ENCODE measurements around the gene MRGPRX4. TPM values are rescaled to one million over a fixed set of nuclear protein-coding genes. Genes with fewer than 3 reads are reported as not detected.

The MRGPRX4 gene
- not detected in 5 replicates for total RNA-seq (2022; extraction: Qiagen RNA extraction; ENCODE audit: low read depth)

DNA sequence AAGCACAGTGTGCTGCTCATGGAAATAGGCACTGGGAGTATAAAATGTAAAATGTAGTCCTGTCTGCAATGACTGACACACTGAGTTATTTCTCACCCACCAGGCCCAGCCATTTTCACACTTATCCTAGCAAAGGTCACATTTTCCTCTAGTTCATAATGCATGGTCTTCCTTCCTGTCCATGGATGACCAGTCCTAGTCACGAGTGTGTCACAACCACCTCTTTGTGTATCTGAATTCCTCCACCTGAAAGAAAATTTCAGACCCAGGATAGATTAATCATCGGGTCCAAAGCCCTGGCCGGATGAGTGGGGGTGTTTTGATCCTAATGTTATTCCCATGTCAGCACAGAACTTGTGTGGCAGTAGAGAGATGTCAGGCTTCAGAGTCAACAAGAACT is at the start of gene MRGPRX4:
Gene MRGPRX4 (plus strand): TSS at position 172 of the 400 bp plus-strand sequence. CDS start 420 bp downstream, outside the sequence.

DNA sequence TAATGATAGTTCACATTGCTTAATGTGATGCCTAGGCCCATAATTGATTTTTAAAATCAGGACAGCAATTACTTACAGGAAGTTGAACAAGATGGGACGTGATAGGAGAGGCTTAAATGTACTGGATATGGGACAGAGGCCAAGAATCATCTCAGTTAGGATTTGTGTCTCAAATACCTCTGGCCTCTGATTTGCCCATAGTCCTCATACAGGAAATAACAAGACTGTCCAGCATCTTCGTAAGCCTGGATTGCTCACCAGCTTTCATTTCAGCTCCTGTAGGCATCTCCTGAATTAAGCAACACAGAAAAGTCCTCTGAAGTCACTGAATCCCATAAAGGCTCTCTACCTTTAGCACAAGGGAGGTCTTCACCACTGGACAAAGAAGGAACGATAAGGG is 40.3 kb upstream of the MRGPRX4 start, which contains the start of gene MRGPRX3:
Gene MRGPRX3 (plus strand): TSS at position 231 of the 400 bp plus-strand sequence. CDS start 4,632 bp downstream, outside the sequence.

Other genes starting within 250 kb of the MRGPRX4 start
- gene SERGEF, start 159.8 kb upstream of the MRGPRX4 start, total RNA-seq (2022; extraction: Qiagen RNA extraction; ENCODE audit: low read depth) = 15.9 to 20.7 TPM (median 18.1 TPM) in 5 replicates
- 0.02 to 0.10 TPM (median 0.08 TPM) in 4 of 5 replicates, not detected in the other for gene TPH1, start 126.6 kb upstream of the MRGPRX4 start, total RNA-seq (2022; extraction: Qiagen RNA extraction; ENCODE audit: low read depth)
- gene SAAL1, start 66.8 kb upstream of the MRGPRX4 start, total RNA-seq (2022; extraction: Qiagen RNA extraction; ENCODE audit: low read depth) = 37.1 to 42.3 TPM (median 38.6 TPM) in 5 replicates
- 0.41 TPM in 1 of 5 replicates, not detected in the others for gene MRGPRX3, start 40.3 kb upstream of the MRGPRX4 start, total RNA-seq (2022; extraction: Qiagen RNA extraction; ENCODE audit: low read depth)
- gene SAA4, start 64.0 kb downstream of the MRGPRX4 start, total RNA-seq (2022; extraction: Qiagen RNA extraction; ENCODE audit: low read depth) = not detected in 5 replicates
- gene SAA2, start 75.8 kb downstream of the MRGPRX4 start, total RNA-seq (2022; extraction: Qiagen RNA extraction; ENCODE audit: low read depth) = 0.07 TPM in 1 of 5 replicates, not detected in the others
- 0.30 to 0.59 TPM (median 0.39 TPM) in 3 of 5 replicates, not detected in the others for gene SAA1, start 93.4 kb downstream of the MRGPRX4 start, total RNA-seq (2022; extraction: Qiagen RNA extraction; ENCODE audit: low read depth)
- gene HPS5, start 149.3 kb downstream of the MRGPRX4 start, total RNA-seq (2022; extraction: Qiagen RNA extraction; ENCODE audit: low read depth) = 12.9 to 14.3 TPM (median 13.1 TPM) in 5 replicates
- 33.1 to 39.9 TPM (median 36.8 TPM) in 5 replicates for gene GTF2H1, start 149.7 kb downstream of the MRGPRX4 start, total RNA-seq (2022; extraction: Qiagen RNA extraction; ENCODE audit: low read depth)
- 2,235 to 3,232 TPM (median 2,437 TPM) in 5 replicates for gene LDHA, start 221.7 kb downstream of the MRGPRX4 start, total RNA-seq (2022; extraction: Qiagen RNA extraction; ENCODE audit: low read depth)
- gene LDHC, start 239.5 kb downstream of the MRGPRX4 start, total RNA-seq (2022; extraction: Qiagen RNA extraction; ENCODE audit: low read depth) = 0.06 to 0.28 TPM (median 0.28 TPM) in 3 of 5 replicates, not detected in the others

Measured in A549 treated with CpdA at 1 μM for 4 hours (cell line).